HepG2 (cell line): Measurements from ENCODE around the gene SLC2A4. TPM values are rescaled to one million over a fixed set of nuclear protein-coding genes. Genes with fewer than 3 reads are reported as not detected.

Source experiments
- ATRX ChIP-seq: sonication (generic); formaldehyde crosslinking; IDR thresholded peaks from 2 replicates; pipeline ENCODE4 v1.4.0; 2020; ENCODE audit warnings: missing genetic modification reagents, borderline replicate concordance
- FOXM1 ChIP-seq: sonication (generic); formaldehyde crosslinking; IDR thresholded peaks from 2 replicates; pipeline ENCODE4 v1.5.0; 2020; ENCODE audit warnings: missing genetic modification reagents
- GMEB2 ChIP-seq: IDR thresholded peaks from 2 replicates; pipeline ENCODE4 v1.6.1; 2016; ENCODE audit warnings: missing biosample characterization, missing genetic modification reagents, low read depth
- ISX ChIP-seq: sonication (generic); formaldehyde crosslinking; conservative IDR thresholded peaks from 2 replicates; pipeline ENCODE4 v1.5.0; 2020; ENCODE audit warnings: missing genetic modification reagents
- JUND ChIP-seq: sonication (generic); formaldehyde crosslinking; IDR thresholded peaks from 2 replicates; pipeline ENCODE4 v1.8.0; 2022; ENCODE audit warnings: mild to moderate bottlenecking, missing genetic modification reagents
- MEIS2 ChIP-seq: sonication (generic); formaldehyde crosslinking; IDR thresholded peaks from 2 replicates; pipeline ENCODE4 v1.9.0; 2021; ENCODE audit warnings: mild to moderate bottlenecking, missing genetic modification reagents
- NR2C2 ChIP-seq: sonication (generic); formaldehyde crosslinking; IDR thresholded peaks from 2 replicates; pipeline ENCODE4 v1.4.0; 2020; ENCODE audit warnings: missing genetic modification reagents, mild to moderate bottlenecking, moderate library complexity, borderline replicate concordance
- SMARCE1 ChIP-seq: fragments of 450-650 bp; IDR thresholded peaks from 2 replicates; pipeline ENCODE4 v1.6.1; 2017; ENCODE audit warnings: borderline replicate concordance
- ZBTB3 ChIP-seq: sonication (generic); formaldehyde crosslinking; IDR thresholded peaks from 2 replicates; pipeline ENCODE4 v1.4.0; 2020; ENCODE audit warnings: low read depth, mild to moderate bottlenecking, moderate library complexity, missing genetic modification reagents, borderline replicate concordance
- ZBTB42 ChIP-seq: sonication (generic); formaldehyde crosslinking; IDR thresholded peaks from 2 replicates; pipeline ENCODE4 v1.5.0; 2020; ENCODE audit warnings: mild to moderate bottlenecking, missing genetic modification reagents
- ZFY ChIP-seq: sonication (generic); formaldehyde crosslinking; IDR thresholded peaks from 2 replicates; pipeline ENCODE4 v1.4.0; 2020; ENCODE audit warnings: missing genetic modification reagents
- ZNF274 ChIP-seq: sonication (generic); formaldehyde crosslinking; IDR thresholded peaks from 2 replicates; pipeline ENCODE4 v1.5.1; 2020; ENCODE audit warnings: mild to moderate bottlenecking, missing genetic modification reagents
- ZNF605 ChIP-seq: sonication (generic); formaldehyde crosslinking; IDR thresholded peaks from 2 replicates; pipeline ENCODE4 v1.8.0; 2022; ENCODE audit warnings: mild to moderate bottlenecking, missing genetic modification reagents
- ZNF619 ChIP-seq: sonication (generic); formaldehyde crosslinking; IDR thresholded peaks from 2 replicates; pipeline ENCODE4 v1.4.0; 2020; ENCODE audit warnings: mild to moderate bottlenecking, missing genetic modification reagents
- ZNF747 ChIP-seq: sonication (generic); formaldehyde crosslinking; IDR thresholded peaks from 2 replicates; pipeline ENCODE4 v1.8.1; 2023; ENCODE audit warnings: missing genetic modification reagents, mild to moderate bottlenecking, borderline replicate concordance
- polyA plus RNA-seq, 8 experiments: library from polyadenylated mRNA; depleted of rRNA in 3 of 8; stranded (reverse) in 7 of 8; unstranded in 1 of 8; fragments of >200 nt; fragmentation: Illumina TruSeq in 4 of 8; extraction: Trizol in 4 of 8; gene quantifications; 2 replicates each; pipeline versions ENCODE4 v1.2.1 to v1.2.3, GENCODE V29; 2011 to 2016; ENCODE audit warnings: low read depth in 4 of 8, missing spikeins in 1 of 8, mixed read lengths in 1 of 8; ENCODE audit not compliant: insufficient read depth in 1 of 8
- total RNA-seq, 5 experiments: library from RNA; depleted of rRNA; stranded (reverse); fragments of >200 nt; fragmentation: Illumina TruSeq; extraction: Trizol; gene quantifications; 2 replicates each; pipeline ENCODE4 v1.2.3, GENCODE V29; 2016; ENCODE audit warnings: low read depth in 1 of 5
- TF ChIP-seq, protein P1 (sequence below), 2 experiments: sonication (generic) in 1 of 2; formaldehyde crosslinking in 1 of 2; IDR thresholded peaks; 2 replicates each; pipeline versions ENCODE4 v1.4.0 to v1.6.1; 2016 to 2020; ENCODE audit warnings: borderline replicate concordance in 1 of 2, low read depth in 1 of 2, mild to moderate bottlenecking in 1 of 2, missing genetic modification reagents in 1 of 2
- TF ChIP-seq, protein P2 (sequence below), 2 experiments: sonication (generic) in 1 of 2; formaldehyde crosslinking in 1 of 2; IDR thresholded peaks; 2 replicates each; pipeline versions ENCODE4 v1.5.1 to v1.6.1; 2011 to 2020; ENCODE audit warnings: borderline replicate concordance in 1 of 2, low read depth in 1 of 2, low read length in 1 of 2, mild to moderate bottlenecking in 1 of 2, missing genetic modification reagents in 1 of 2, moderate library complexity in 1 of 2
- TF ChIP-seq, protein P3 (sequence below): IDR thresholded peaks from 2 replicates; pipeline ENCODE4 v1.6.1; 2016; ENCODE audit warnings: low read depth

Gene SLC2A4
- total and polyA plus RNA-seq, 2 of the 13 experiments (the other 11 are each of a cell fraction or from before 2014, with no cell fraction given) = 4.9 to 5.8 TPM

DNA sequence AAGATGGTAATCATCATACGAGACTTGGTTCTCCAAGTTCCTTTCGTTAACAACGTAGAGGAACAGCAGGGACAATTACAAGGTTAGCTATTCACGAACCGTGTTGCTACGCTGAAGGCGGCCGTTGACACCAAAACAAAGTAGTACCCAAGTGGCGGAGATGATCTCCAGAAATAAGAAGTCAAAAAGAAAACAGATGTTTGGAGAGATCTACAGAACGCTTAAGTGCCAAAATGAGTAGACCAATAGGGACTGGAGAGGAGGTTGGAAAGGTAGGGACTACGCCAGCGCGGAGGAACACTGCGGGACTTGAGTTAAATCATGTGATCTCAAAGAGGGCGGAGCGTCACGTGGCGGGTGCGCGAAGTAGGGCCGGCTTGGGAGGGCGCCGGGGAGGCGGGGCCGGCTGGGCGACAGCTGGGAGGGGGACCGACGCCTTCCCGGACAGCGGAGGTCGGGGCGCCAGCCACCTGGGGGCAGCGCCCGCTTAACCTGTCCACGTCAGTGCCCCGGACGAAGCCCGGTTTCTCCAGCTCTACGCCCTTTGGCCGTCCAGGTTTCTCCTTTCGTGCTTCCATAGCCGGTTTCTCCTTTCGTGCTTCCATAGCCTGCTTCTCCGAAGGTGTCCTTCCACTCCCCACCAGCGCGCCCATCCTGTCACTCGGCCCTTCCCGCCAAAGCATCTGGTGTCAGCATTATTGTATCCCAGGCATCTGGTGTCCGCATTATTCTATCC lies 38.6 kb upstream of the SLC2A4 start (continued):
- TF ChIP-seq, protein P1, sequence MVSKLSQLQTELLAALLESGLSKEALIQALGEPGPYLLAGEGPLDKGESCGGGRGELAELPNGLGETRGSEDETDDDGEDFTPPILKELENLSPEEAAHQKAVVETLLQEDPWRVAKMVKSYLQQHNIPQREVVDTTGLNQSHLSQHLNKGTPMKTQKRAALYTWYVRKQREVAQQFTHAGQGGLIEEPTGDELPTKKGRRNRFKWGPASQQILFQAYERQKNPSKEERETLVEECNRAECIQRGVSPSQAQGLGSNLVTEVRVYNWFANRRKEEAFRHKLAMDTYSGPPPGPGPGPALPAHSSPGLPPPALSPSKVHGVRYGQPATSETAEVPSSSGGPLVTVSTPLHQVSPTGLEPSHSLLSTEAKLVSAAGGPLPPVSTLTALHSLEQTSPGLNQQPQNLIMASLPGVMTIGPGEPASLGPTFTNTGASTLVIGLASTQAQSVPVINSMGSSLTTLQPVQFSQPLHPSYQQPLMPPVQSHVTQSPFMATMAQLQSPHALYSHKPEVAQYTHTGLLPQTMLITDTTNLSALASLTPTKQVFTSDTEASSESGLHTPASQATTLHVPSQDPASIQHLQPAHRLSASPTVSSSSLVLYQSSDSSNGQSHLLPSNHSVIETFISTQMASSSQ (IDR thresholded peaks at IDR 0.05; ENCODE audit: low read depth) = no peak
- TF ChIP-seq, protein P1 (CRISPR knock-in tag; IDR thresholded peaks at IDR 0.05; ENCODE audit: borderline replicate concordance) = peak; percentile 56; the same call in 1 of the 2 replicates
- TF ChIP-seq FOXM1 (no peak), ZNF274 (CRISPR knock-in tag) (no peak; the same call in 1 of the 2 replicates), JUND (CRISPR knock-in tag) (peak; percentile 25; the same call in 1 of the 2 replicates), NR2C2 (CRISPR knock-in tag) (peak; percentile 41; the same call in 1 of the 2 replicates), GMEB2 (peak; percentile 77), ZFY (CRISPR knock-in tag) (peak; percentile 46; the same call in 1 of the 2 replicates), ZBTB3 (no peak; the same call in 1 of the 2 replicates), ATRX (CRISPR knock-in tag) (no peak), ZNF605 (0 out of 2 replicates have a peak, but pooled peaks have one; percentile 52), ZBTB42 (CRISPR knock-in tag) (no peak), ZNF619 (CRISPR knock-in tag) (no peak), ISX (CRISPR knock-in tag) (no peak), MEIS2 (CRISPR knock-in tag) (peak; percentile 51; the same call in 1 of the 2 replicates), ZNF747 (no peak), SMARCE1 (no peak)
- TF ChIP-seq, protein P2, sequence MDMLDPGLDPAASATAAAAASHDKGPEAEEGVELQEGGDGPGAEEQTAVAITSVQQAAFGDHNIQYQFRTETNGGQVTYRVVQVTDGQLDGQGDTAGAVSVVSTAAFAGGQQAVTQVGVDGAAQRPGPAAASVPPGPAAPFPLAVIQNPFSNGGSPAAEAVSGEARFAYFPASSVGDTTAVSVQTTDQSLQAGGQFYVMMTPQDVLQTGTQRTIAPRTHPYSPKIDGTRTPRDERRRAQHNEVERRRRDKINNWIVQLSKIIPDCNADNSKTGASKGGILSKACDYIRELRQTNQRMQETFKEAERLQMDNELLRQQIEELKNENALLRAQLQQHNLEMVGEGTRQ (IDR thresholded peaks at IDR 0.05; ENCODE audit: low read depth, low read length) = peak; percentile 96
- TF ChIP-seq, protein P2 (CRISPR knock-in tag; IDR thresholded peaks at IDR 0.05; ENCODE audit: borderline replicate concordance) = peak; percentile 98; the same call in 1 of the 2 replicates
- TF ChIP-seq, protein P3, sequence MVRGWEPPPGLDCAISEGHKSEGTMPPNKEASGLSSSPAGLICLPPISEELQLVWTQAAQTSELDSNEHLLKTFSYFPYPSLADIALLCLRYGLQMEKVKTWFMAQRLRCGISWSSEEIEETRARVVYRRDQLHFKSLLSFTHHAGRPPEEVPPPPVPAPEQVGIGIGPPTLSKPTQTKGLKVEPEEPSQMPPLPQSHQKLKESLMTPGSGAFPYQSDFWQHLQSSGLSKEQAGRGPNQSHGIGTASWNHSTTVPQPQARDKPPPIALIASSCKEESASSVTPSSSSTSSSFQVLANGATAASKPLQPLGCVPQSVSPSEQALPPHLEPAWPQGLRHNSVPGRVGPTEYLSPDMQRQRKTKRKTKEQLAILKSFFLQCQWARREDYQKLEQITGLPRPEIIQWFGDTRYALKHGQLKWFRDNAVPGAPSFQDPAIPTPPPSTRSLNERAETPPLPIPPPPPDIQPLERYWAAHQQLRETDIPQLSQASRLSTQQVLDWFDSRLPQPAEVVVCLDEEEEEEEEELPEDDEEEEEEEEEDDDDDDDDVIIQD (CRISPR knock-in tag) = peak; percentile 66
